ENCODE data around the gene ADAM20. TPM values are rescaled to one million over a fixed set of nuclear protein-coding genes. Genes with fewer than 3 reads are reported as not detected.

The ADAM20 gene
- polyA plus RNA-seq, 3 donors = 0.15 TPM; not detected in 2

GRCh38 chr14:70563417-70563816, 28.6 kb upstream of the ADAM20 start:
- H3K4me3 ChIP-seq (replicated peaks in 1 of 3; ENCODE audit: low read depth in 2 of 3, low read length in 3 of 3) = no peak overlapping the region
- H3K36me3 ChIP-seq (replicated peaks in 1 of 2; ENCODE audit: control insufficient read depth in 1 of 2, insufficient read depth in 2 of 2, low read length in 2 of 2) = peaks cover 16 to 63% of the 10 kb centered on the region in 2 donors
- TF ChIP-seq CTCF (IDR thresholded peaks at IDR 0.05) = no peak
- H3K79me2 ChIP-seq (ENCODE audit: insufficient read depth, low read length) = no peaks in the 10 kb centered on the region
- H2AFZ ChIP-seq (ENCODE audit: insufficient read depth, low read depth, low read length, poor library complexity, severe bottlenecking) = no peak overlapping the region
- no peak overlapping the region for H3K4me2 ChIP-seq (replicated peaks; ENCODE audit: extremely low read depth, low read length, poor library complexity, severe bottlenecking)
- Mint-ChIP-seq H3K36me3 (peaks cover 41 to 63% of the 10 kb centered on the region in 2 donors), H3K4me1 (no peaks in the 10 kb centered on the region), H3K27me3 (ENCODE audit: low read depth in 3 of 3) (peaks cover 0 to 3% (median 0%) of the 10 kb centered on the region in 3 donors), H3K9me3 (peaks cover 22 to 45% (median 35%) of the 10 kb centered on the region in 7 donors), H3K4me3 (no peak overlapping the region), H3K27ac (no peak overlapping the region)
- intact Hi-C loops (cut with micrococcal nuclease) = no loop called here
- H3K4me1 ChIP-seq (ENCODE audit: control insufficient read depth in 1 of 2, insufficient read depth in 2 of 2, low read length in 2 of 2) = no peaks in the 10 kb centered on the region
- no peaks in the 10 kb centered on the region for H3K27me3 ChIP-seq (ENCODE audit: control insufficient read depth in 2 of 2, insufficient read depth in 2 of 2, low read length in 2 of 2)
- 100% methylated on average over 2 of the region's 4 CpGs for WGBS (ENCODE audit: insufficient coverage)
- H3K27ac ChIP-seq (ENCODE audit: low read depth in 1 of 2, low read length in 2 of 2) = no peak overlapping the region
- DNase-seq = no peak
- H3K9me3 ChIP-seq (replicated peaks in 1 of 2; ENCODE audit: control insufficient read depth in 1 of 2, insufficient read depth in 1 of 2, low read length in 2 of 2) = peaks cover 37 to 39% of the 10 kb centered on the region in 2 donors
- no peaks in the 10 kb centered on the region for H4K20me1 ChIP-seq (ENCODE audit: insufficient read depth, low read length)
- H3K9ac ChIP-seq (ENCODE audit: insufficient read depth, low read length, poor library complexity, severe bottlenecking) = no peak overlapping the region

GRCh38 chr14:70558356-70558755, 23.6 kb upstream of the ADAM20 start:
- Histone ChIP-seq H3K9ac (ENCODE audit: insufficient read depth, low read length, poor library complexity, severe bottlenecking) (no peak overlapping the region), H3K27ac (ENCODE audit: low read depth in 1 of 2, low read length in 2 of 2) (no peak overlapping the region), H3K27me3 (ENCODE audit: control insufficient read depth in 2 of 2, insufficient read depth in 2 of 2, low read length in 2 of 2) (no peaks in the 10 kb centered on the region), H3K79me2 (ENCODE audit: insufficient read depth, low read length) (no peaks in the 10 kb centered on the region), H3K9me3 (replicated peaks in 1 of 2; ENCODE audit: control insufficient read depth in 1 of 2, insufficient read depth in 1 of 2, low read length in 2 of 2) (peaks cover 23% of the 10 kb centered on the region in 2 donors), H2AFZ (ENCODE audit: insufficient read depth, low read depth, low read length, poor library complexity, severe bottlenecking) (no peak overlapping the region), H3K36me3 (replicated peaks in 1 of 2; ENCODE audit: control insufficient read depth in 1 of 2, insufficient read depth in 2 of 2, low read length in 2 of 2) (peaks cover 0 to 21% of the 10 kb centered on the region in 2 donors), H3K4me2 (replicated peaks; ENCODE audit: extremely low read depth, low read length, poor library complexity, severe bottlenecking) (no peak overlapping the region), H4K20me1 (ENCODE audit: insufficient read depth, low read length) (no peaks in the 10 kb centered on the region), H3K4me1 (ENCODE audit: control insufficient read depth in 1 of 2, insufficient read depth in 2 of 2, low read length in 2 of 2) (no peaks in the 10 kb centered on the region), H3K4me3 (replicated peaks in 1 of 3; ENCODE audit: low read depth in 2 of 3, low read length in 3 of 3) (no peak overlapping the region)
- Mint-ChIP-seq H3K27ac (no peak overlapping the region), H3K4me3 (no peak overlapping the region), H3K9me3 (peaks cover 20 to 40% (median 27%) of the 10 kb centered on the region in 7 donors), H3K27me3 (ENCODE audit: low read depth in 3 of 3) (peaks cover 0 to 3% (median 0%) of the 10 kb centered on the region in 3 donors), H3K4me1 (peaks cover 3% of the 10 kb centered on the region), H3K36me3 (peaks cover 11 to 20% of the 10 kb centered on the region in 2 donors)
- TF ChIP-seq CTCF (IDR thresholded peaks at IDR 0.05) = no peak
- intact Hi-C loops (cut with micrococcal nuclease) = no loop called here
- DNase-seq = no peak

Measured in CD14-positive monocyte (primary cell).